A673 (cell line): ENCODE measurements around the gene SH3D21.

Source experiments
- CTCF ChIP-seq: fragments of 300-800, 200-600 bp; sonication (generic); conservative IDR thresholded peaks from 2 replicates; pipeline ENCODE4 v1.5.1; 2017; ENCODE audit warnings: low read depth, mild to moderate bottlenecking, antibody characterized with exemption, low read length, moderate library complexity, mixed read lengths
- EZH2 ChIP-seq: fragments of 200-600 bp; sonication (generic); IDR thresholded peaks from 2 replicates; pipeline ENCODE4 v1.6.1; 2017; ENCODE audit warnings: borderline replicate concordance, low read depth, mild to moderate bottlenecking, mixed read lengths, antibody characterized with exemption, low read length; ENCODE audit not compliant: poor library complexity, severe bottlenecking

GRCh38 chr1:36306902-36307456 lies 811 bp downstream of the SH3D21 start:
- TF ChIP-seq CTCF (no peak), EZH2 (no peak)
